HFFc6 (cell line): ENCODE measurements around the gene AVL9. TPM values are rescaled to one million over a fixed set of nuclear protein-coding genes. Genes with fewer than 3 reads are reported as not detected.

Source experiments
- DNase-seq: peaks from one replicate; pipeline ENCODE4 v3.0.0-alpha.2; 2018
- H3K27ac Mint-ChIP-seq: 2 replicates; pipeline ENCODE4 v1.8.0; 2020; ENCODE audit warnings: mild to moderate bottlenecking, mixed read lengths
- H3K27me3 Mint-ChIP-seq: 2 replicates; pipeline ENCODE4 v1.8.0; 2021; ENCODE audit warnings: mild to moderate bottlenecking, moderate library complexity, mixed read lengths; ENCODE audit not compliant: insufficient read depth
- H3K36me3 Mint-ChIP-seq: 2 replicates; pipeline ENCODE4 v1.8.0; 2021; ENCODE audit warnings: low read depth, mixed read lengths
- H3K4me1 Mint-ChIP-seq: 2 replicates; pipeline ENCODE4 v1.8.0; 2020; ENCODE audit warnings: low read depth, mixed read lengths
- H3K4me3 Mint-ChIP-seq: 2 replicates; pipeline ENCODE4 v1.8.0; 2020; ENCODE audit warnings: mild to moderate bottlenecking, moderate library complexity, mixed read lengths
- H3K9me3 Mint-ChIP-seq: 2 replicates; pipeline ENCODE4 v1.8.0; 2020; ENCODE audit warnings: mild to moderate bottlenecking, mixed read lengths
- total RNA-seq, 6 experiments: library from RNA; stranded (reverse); fragmentation: NEBNext Ultra II Directional; extraction: Animal tissue kit (Norgen Biotek cat#: 25700); gene quantifications; 2 replicates in 1 of 6; 3 replicates in 5 of 6; pipeline ENCODE4 v1.2.3, GENCODE V29; 2021
- TF ChIP-seq, protein P1 (sequence below): fragments of 200-600 bp; sonication (generic); IDR thresholded peaks from 2 replicates; pipeline ENCODE4 v1.5.0; 2021; ENCODE audit warnings: antibody characterized with exemption, mild to moderate bottlenecking

Gene AVL9
- total RNA-seq, 6 experiments from 2014 or later, result 31.4 to 37.3 (median 34.1) TPM

DNA sequence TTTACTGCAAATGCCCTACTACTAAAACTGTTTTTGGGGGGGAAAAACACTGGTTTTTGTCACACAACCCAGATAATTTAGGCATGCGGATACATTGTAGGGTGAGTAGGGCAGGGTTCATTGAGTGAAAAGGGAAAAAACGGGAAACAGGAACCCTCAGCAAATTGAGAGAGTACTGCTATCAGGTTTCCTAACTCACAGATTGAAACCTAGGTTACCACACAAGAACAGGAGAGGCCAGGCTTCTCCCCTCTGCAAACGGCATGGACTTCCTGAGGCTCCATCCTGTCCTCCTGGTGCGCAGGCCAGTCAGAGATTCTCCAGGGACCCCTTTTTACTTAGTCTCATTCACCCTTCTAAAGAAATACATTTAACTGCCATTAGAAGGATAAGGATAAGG is 30.6 kb downstream of the AVL9 start:
- H3K9me3 Mint-ChIP-seq, result peaks cover 7% of the 10 kb centered on the region
- no peaks in the 10 kb centered on the region; the same call in 1 of the 2 replicates for H3K27me3 Mint-ChIP-seq
- H3K4me1 Mint-ChIP-seq, result peaks cover 9% of the 10 kb centered on the region; the same call in 1 of the 2 replicates
- peaks cover 22% of the 10 kb centered on the region for H3K36me3 Mint-ChIP-seq
- TF ChIP-seq, protein P1, sequence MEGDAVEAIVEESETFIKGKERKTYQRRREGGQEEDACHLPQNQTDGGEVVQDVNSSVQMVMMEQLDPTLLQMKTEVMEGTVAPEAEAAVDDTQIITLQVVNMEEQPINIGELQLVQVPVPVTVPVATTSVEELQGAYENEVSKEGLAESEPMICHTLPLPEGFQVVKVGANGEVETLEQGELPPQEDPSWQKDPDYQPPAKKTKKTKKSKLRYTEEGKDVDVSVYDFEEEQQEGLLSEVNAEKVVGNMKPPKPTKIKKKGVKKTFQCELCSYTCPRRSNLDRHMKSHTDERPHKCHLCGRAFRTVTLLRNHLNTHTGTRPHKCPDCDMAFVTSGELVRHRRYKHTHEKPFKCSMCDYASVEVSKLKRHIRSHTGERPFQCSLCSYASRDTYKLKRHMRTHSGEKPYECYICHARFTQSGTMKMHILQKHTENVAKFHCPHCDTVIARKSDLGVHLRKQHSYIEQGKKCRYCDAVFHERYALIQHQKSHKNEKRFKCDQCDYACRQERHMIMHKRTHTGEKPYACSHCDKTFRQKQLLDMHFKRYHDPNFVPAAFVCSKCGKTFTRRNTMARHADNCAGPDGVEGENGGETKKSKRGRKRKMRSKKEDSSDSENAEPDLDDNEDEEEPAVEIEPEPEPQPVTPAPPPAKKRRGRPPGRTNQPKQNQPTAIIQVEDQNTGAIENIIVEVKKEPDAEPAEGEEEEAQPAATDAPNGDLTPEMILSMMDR, result no peak
- no peak for DNase-seq
- H3K27ac Mint-ChIP-seq, result no peak overlapping the region
- H3K4me3 Mint-ChIP-seq, result no peak overlapping the region

DNA sequence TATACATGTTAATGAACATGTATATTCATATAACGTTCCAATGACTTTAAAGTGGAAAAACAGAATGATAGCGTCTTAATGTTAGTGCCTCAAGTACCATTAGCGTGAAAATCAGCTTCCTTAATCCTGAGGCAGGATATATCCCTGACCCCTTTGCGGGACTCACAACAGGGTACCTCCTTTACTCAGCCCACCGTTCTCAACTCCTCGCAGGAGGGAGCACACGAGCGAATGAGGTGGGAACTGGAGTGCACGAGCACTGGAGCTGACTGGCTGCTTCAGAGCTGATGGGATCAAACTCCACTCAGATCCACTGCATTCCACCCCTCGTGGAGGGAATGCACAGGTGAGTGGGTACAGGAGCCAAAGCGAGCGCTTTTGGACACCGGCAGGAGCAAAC is 36.1 kb downstream of the AVL9 start:
- H3K27me3 Mint-ChIP-seq, result no peaks in the 10 kb centered on the region; the same call in 1 of the 2 replicates
- H3K4me1 Mint-ChIP-seq, result peaks cover 6% of the 10 kb centered on the region
- DNase-seq, result no peak
- H3K4me3 Mint-ChIP-seq, result no peak overlapping the region
- no peaks in the 10 kb centered on the region for H3K36me3 Mint-ChIP-seq
- no peak overlapping the region for H3K27ac Mint-ChIP-seq
- TF ChIP-seq, protein P1, result no peak
- H3K9me3 Mint-ChIP-seq, result no peaks in the 10 kb centered on the region

DNA sequence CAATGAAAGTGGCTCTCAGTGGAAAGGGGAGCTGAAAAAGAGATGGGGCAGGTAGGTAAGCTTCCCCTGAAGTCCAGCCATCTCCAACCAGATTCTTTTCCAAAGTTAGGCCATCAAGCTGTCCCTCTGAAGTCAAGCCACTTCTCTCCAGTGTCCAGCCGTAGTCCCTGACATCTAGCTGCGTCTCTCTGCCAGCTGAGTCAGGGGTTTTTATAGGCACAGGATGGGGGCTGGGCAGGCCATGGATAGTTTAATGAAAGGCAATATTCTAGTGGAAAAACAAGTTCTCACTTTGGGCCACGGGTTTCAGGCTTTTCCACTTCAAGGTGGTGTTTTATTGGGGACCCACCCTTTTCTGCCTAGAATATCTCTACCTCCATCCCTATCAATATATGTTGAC is 36.8 kb downstream of the AVL9 start:
- H3K4me3 Mint-ChIP-seq, result no peak overlapping the region
- H3K9me3 Mint-ChIP-seq, result no peaks in the 10 kb centered on the region
- no peak for DNase-seq
- H3K27me3 Mint-ChIP-seq, result no peaks in the 10 kb centered on the region
- H3K4me1 Mint-ChIP-seq, result peaks cover 13% of the 10 kb centered on the region
- no peak overlapping the region for H3K27ac Mint-ChIP-seq
- H3K36me3 Mint-ChIP-seq, result no peaks in the 10 kb centered on the region
- TF ChIP-seq, protein P1, result no peak

DNA sequence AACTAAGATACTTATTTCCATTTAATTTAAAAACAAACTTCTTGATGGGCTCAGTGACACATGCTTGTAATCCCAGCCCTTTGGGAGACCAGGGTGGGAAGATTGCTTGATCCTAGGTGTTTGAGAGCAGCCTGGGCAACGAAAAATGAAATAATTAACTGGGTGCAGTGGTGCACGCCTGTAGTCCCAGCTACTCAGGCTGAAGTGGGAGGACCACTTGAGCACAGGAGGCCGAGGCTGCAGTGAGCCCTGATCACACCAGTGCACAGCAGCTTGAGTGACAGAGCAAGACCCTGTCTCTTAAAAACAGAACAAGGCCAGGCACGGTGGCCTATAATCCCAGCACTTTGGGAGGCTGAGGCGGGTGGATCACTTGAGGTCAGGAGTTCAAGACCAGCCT is 37.4 kb downstream of the AVL9 start:
- H3K27ac Mint-ChIP-seq, result no peak overlapping the region; the same call in 1 of the 2 replicates
- peaks cover 13% of the 10 kb centered on the region for H3K4me1 Mint-ChIP-seq
- no peaks in the 10 kb centered on the region for H3K27me3 Mint-ChIP-seq
- TF ChIP-seq, protein P1, result no peak
- no peaks in the 10 kb centered on the region for H3K9me3 Mint-ChIP-seq
- no peaks in the 10 kb centered on the region for H3K36me3 Mint-ChIP-seq
- DNase-seq, result no peak
- no peak overlapping the region for H3K4me3 Mint-ChIP-seq

DNA sequence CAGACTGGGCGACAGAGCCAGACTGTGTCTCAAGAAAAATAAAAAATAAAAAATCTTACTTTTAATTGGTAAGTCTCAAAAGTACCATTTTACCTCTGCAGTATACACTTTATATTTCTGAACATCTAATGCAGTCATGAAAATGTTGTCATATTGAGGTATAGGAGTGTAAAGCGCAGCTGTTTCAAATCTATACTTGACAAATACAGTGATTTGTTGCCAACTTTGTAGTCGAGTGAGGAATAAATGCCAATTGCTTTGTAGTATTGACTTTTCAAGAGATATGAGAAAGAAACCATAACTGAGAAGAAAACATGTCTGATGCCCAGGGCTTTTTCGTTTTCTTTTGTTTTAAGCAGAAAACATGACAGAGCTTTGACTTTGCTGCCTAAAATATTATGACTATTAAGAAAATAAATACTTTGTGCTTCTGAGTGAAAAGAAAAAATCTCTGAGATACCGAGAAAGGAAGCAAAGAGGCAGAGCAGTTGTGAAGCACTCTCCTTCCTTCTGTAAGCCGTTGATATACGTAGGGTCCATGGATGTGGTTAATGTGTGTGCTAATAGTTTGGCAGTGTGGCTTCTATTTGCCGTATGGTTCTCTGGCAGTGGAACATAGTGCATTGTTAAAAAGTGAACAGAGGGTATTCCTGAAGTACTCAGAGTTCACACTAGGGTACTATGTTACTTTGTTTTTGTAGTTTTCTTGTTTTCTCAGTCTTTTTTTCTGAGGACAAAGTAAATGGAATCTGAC is 38.2 kb downstream of the AVL9 start:
- no peak for DNase-seq
- Mint-ChIP-seq H3K9me3 (no peaks in the 10 kb centered on the region), H3K4me3 (no peak overlapping the region), H3K27me3 (no peaks in the 10 kb centered on the region), H3K27ac (no peak overlapping the region), H3K36me3 (no peaks in the 10 kb centered on the region; the same call in 1 of the 2 replicates), H3K4me1 (peaks cover 13% of the 10 kb centered on the region)
- TF ChIP-seq, protein P1, result no peak
